Left ventricle myocardium superior (tissue), 1 donor: ENCODE measurements around the gene PCNX1. TPM values are rescaled to one million over a fixed set of nuclear protein-coding genes. Genes with fewer than 3 reads are reported as not detected.

Experiments used
- ATAC-seq: fragments of 200-7000 bp; cut with Tn5 transposase; one replicate; pipeline ENCODE4 v1.9.1; 2020; ENCODE audit warnings: mild to moderate bottlenecking, moderate library complexity
- DNase-seq: peaks from one replicate; pipeline ENCODE4 v3.0.0-alpha.2; 2020
- intact Hi-C: fragments of 100-400 bp; cut with micrococcal nuclease; formaldehyde crosslinking; loops from one replicate; pipeline ENCODE4 v1.11.0; 2022
- total RNA-seq: library from RNA; stranded (reverse); fragmentation: NEBNext Ultra II Directional; extraction: Animal tissue kit (Norgen Biotek cat#: 25700); gene quantifications from one replicate; pipeline ENCODE4 v1.2.1, GENCODE V29; 2021
- donor health status: DM: no; HTN: yes; CAD: no; lungs with severe emphysema.

The PCNX1 gene
- total RNA-seq, 1 donor from 2014 or later: 37.4 TPM

- intact Hi-C loops: no loop called here
- DNase-seq (no peak), ATAC-seq (no peak)
These were observed 36.6 kb downstream of the PCNX1 start for GRCh38 chr14:70943838-70944237.

GRCh38 chr14:70947739-70948138 is 40.5 kb downstream of the PCNX1 start:
- no peak for DNase-seq
- no peak for ATAC-seq

DNA sequence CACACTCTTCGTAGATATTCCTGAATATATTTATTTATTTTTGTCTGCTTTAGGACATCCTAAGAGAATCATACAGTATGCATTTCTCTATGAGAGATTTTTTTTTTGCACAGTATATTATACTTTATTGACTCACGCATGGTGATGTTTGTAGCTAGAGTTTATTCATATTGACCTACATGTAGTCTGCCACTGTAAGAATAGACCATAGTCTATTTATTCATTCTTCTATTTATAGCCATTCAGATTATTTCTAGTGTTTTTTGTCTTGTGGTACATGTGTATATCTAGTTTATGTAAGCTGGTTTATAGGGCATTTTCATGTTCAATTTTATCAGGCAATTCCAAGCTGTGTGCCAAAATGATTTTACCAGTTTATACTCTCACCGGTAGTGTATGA is 45.2 kb downstream of the PCNX1 start:
- DNase-seq (no peak), ATAC-seq (peak; percentile 66)
- intact Hi-C loops: no loop called here

More at GRCh38 chr14:70947739-70948138, 40.5 kb downstream of the PCNX1 start:
- intact Hi-C loops: no loop called here

DNA sequence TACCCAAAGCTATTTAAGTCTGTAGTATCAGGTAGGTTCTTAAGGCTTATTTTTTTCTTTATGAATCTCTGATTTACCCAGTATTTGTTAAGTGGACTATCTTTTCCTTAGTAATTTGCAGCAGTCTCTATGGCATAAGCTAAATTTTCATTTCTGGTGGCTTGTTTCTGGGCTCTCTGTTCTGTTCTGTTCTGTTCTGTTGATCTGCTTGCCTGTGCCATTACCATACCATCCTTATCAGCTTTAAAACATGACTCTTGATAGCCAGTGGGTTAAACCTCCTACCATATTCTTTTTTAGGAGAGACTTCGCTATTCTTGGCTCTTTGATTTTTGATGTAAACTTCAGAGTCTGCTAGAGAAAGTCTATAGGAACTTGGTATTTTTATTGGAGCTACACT is 46.8 kb downstream of the PCNX1 start:
- peak; percentile 58 for ATAC-seq
- intact Hi-C loops: no loop called here

GRCh38 chr14:70955543-70956480 is 48.6 kb downstream of the PCNX1 start:
- DNase-seq (no peak), ATAC-seq (peak; percentile 56)
- intact Hi-C loops: no loop called here

More for the DNA sequence above, 46.8 kb downstream of the PCNX1 start:
- no peak for DNase-seq

GRCh38 chr14:70956511-70956910 is 49.3 kb downstream of the PCNX1 start:
- intact Hi-C loops: no loop called here
- ATAC-seq: no peak
- DNase-seq: no peak

DNA sequence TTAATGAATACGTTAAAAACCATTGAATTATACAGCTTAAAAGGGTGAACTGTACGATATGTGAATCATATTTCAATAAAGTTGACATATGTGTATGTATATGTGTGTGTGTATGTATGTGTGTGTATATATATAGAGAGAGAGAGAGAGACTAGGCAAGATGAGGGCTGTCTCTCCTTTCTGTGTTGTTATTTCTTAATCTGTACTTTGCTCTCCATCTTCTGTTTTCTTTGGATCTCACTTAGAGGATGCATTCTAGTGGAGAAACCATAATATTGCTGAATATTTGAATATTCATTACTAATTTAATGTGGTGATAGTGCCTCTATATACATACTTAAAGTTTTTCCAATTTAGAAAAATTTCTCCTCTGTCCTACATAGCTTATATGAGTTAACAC is 50.5 kb downstream of the PCNX1 start:
- DNase-seq (no peak), ATAC-seq (no peak)
- intact Hi-C loops: no loop called here

DNA sequence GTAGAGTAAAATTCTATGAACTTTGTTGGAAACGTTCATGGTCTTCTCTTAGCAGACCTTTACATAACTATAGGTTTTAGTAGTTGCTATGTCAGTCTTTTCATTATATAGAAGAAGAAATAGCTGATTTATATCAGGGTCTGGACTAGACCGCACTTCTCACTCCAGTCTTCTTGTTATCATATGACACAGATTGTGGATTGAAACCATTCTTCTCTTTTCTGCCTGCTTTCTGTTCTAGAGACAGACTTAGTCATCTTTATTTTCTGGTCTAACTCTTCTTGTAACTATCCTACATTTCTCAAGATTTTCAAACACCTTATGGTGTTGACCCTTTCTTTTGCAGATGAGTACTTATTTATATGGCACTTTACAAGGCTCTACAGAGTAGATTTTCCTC is 55.7 kb downstream of the PCNX1 start:
- intact Hi-C loops: no loop called here
- DNase-seq: no peak

DNA sequence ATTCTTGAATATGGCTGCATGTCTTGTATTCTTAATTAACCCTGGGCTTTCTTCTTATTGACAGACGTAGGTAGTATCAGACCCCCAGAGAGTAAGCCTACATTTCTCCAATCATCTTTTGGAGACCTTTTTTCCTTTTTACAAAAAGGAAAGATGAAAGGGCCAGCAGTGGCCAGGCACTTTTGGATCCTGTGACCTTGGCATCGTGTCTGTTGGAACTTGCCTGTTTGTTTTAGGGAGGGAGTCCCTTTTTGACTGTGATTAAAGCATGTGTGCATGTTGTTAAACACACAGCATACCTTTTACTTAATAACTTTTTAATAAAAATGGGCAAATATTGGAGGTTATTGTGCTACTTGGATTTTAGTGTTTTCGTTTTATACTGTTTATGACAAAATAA is 57.2 kb downstream of the PCNX1 start:
- intact Hi-C loops: no loop called here
- ATAC-seq (no peak), DNase-seq (no peak)

More for the DNA sequence above, 55.7 kb downstream of the PCNX1 start:
- ATAC-seq: no peak

DNA sequence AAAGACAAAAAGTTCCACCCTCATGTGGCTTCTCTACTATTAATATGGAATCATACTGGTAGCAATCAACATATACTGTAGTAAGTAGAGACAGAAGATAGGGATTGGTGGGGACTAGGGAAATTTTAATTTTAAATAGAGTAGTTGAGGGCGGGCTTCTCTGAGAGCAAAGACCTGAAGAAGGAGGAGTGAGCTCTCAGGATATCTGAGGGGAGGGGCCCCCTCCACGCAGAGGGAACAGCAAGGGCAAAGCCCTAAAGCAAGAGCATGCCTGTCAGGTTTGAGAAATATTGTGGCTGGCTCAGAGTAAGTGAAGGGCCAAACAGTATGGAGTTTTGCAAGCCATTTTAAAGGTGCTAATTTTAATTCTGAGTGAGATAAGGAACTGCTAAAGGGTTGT is 64.3 kb downstream of the PCNX1 start:
- ATAC-seq (peak; percentile 56), DNase-seq (no peak)
- intact Hi-C loops: loop anchor here (5.0 kb wide), 1 partner anchor 154 kb away; no protein-coding TSS in a partner anchor

- DNase-seq (peak; percentile 77), ATAC-seq (peak; percentile 90)
- intact Hi-C loops: loop anchor here (5.0 kb wide), 1 partner anchor 155 kb away; no protein-coding TSS in a partner anchor
These were observed 65.1 kb downstream of the PCNX1 start for GRCh38 chr14:70972107-70972976.

GRCh38 chr14:70976591-70976990 is 69.3 kb downstream of the PCNX1 start:
- DNase-seq (no peak), ATAC-seq (no peak)
- intact Hi-C loops: no loop called here

- peak; percentile 61 for ATAC-seq
- intact Hi-C loops: no loop called here
- no peak for DNase-seq
These were observed 74.0 kb downstream of the PCNX1 start for GRCh38 chr14:70981000-70981952.

DNA sequence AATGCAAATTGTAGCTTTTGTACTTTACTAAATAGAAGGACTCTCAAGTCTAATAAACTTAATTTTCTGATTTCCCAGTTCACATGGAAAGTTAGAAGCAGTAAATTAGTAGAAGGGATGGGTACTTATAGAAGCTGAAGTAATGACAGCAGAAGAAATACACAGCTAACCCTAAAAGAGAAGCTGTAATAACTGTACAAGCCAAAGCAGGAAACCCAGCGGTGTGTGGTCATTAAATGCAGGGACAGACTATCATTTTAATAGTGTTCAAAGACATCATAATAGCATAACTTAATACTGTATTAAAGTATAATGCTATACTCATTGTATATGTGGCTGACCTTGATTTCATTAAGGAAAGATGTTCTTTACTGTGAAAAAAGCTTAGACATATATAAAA is 74.9 kb downstream of the PCNX1 start:
- ATAC-seq (no peak), DNase-seq (no peak)
- intact Hi-C loops: no loop called here

DNA sequence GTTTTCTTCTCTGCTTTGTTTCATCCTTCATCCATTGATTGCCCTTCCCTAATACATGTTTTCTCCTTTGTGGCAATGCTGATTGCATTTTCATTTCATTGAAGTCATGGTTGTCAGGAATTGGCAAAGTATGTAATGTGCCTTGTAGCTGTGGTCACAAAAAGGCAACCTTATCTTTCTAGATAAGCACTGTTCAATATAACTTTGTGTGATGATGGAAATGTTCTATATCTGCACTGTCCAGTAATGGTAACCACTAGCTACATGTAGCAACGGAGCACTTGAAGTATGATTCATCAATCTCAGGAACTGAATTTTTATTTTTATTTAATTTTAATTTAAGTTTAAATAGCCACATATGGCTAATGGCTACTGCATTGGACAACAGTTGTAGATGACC is 79.8 kb downstream of the PCNX1 start:
- DNase-seq (no peak), ATAC-seq (peak; percentile 91)
- intact Hi-C loops: no loop called here

DNA sequence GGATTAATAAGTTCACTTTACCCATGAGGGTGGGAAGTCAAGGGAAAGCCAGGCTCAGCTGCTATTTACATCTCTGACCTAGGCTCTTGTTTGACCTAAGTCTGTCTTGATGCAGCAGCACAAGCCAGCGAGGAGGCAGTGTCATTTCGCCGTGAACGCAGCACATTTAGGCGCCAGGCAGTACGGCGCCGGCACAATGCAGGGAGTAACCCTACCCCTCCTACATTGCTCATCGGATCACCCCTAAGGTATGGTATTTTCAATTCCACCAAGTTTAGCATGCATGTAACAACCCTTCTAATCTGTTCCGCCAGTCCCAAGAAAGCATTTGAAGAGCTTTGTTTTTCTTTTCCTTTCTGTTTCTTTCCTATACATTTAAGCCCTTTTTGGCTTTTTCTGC is 81.2 kb downstream of the PCNX1 start:
- peak; percentile 63 for ATAC-seq
- intact Hi-C loops: no loop called here

DNA sequence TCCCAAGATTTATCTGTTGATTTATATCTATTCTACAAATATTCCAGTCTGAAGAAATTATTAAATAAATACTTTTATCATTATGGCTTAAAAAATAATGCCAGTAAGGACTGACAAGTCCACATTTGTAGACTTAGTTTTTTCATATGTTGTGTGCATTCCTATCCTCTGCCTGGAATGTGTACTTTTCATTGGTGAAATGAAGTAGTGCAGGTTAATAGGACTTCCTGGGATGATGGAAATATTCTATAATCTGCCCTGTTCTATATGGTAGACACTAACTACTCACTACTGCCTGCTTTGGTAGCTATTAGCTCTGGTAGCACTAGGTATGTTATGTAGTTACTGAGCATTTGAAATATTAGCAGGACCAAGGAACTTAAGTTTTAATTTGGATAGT is 86.7 kb downstream of the PCNX1 start:
- intact Hi-C loops: no loop called here
- DNase-seq: no peak
- ATAC-seq: no peak

More for the DNA sequence above, 81.2 kb downstream of the PCNX1 start:
- DNase-seq: no peak

DNA sequence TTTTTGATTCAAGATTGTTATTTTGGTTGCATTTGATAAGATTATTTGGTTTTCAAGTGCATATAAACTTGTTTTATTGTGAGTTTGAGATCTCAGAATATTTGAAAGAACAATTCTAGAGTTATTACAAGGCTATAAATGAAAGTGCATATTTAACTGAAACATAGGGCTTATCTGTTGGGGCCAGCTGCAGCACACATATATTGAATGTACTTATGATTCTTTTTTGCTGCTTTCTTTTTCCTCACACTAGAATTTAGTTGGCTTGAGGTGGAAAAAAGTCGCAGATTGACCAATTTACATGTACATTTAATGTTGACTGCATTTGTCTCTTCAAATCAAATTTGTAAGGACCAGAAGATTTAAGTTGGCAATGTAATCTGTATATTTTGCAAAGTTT is 88.0 kb downstream of the PCNX1 start:
- DNase-seq (no peak), ATAC-seq (no peak)
- intact Hi-C loops: no loop called here

DNA sequence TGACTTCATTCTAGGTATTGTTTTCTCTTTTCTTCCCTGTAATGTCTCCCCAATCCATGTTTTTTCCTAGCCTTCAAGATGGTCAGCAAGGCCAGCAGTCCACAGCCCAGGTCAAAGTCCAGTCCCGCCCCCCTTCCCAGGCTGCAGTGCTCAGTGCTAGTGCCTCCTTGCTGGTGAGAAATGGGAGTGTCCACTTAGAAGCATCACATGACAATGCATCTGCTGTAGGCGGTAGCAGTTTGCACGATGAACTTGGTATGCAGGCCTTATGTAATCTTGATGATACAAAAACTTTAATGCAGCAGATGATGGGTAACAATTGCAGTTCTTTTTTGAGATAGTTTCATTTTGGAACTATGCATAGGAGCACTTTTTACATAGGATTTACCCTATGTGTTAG is 88.4 kb downstream of the PCNX1 start:
- ATAC-seq (no peak), DNase-seq (no peak)
- intact Hi-C loops: no loop called here
